ENCODE data around the gene ARF5.
A peak's percentile ranks its signal among the peaks of the same experiment; 100 is the strongest.

Gene ARF5

DNA sequence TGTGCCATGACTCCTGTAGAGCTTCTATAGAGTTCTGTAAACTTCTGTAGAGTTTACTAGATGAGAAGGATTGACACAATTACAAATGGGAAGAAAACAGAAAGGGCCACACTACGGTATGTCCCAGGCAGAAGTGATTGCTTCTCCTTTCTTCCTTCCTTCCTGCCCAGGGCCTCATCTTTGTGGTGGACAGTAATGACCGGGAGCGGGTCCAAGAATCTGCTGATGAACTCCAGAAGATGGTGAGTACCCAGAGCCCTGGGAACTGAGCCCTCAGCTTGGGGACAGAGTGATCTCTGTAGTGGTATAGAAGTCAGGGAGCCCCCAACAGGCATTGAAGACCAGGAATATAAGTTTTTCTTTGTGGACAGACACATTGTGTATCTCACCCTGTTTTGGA is 1.7 kb downstream of the ARF5 start:
- no peak for DNase-seq

- DNase-seq: no peak
Observed at GRCh38 chr7:127591189-127591588, 3.0 kb downstream of the ARF5 start.

DNA sequence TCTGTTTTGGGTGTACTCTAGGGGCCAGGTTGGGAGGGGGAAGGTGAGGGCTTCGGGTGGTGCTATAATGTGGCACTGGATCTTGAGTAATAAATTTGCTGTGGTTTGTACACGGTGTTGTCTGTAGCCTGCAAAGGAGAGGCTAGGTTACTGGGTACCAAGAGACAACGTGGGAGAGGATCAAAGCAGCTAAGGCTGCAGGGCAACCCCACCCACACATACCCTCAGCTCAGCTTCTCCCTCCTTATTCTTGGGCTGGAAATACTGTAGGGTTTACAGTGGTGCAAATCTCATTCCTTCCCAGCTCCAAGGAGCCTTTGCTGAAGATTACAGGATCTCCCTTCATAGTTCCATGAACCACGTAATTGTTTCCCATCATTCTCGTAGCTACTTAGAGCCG is 3.4 kb downstream of the ARF5 start:
- no peak for DNase-seq

GRCh38 chr7:127592550-127592949 is 4.3 kb downstream of the ARF5 start:
- DNase-seq: no peak

DNA sequence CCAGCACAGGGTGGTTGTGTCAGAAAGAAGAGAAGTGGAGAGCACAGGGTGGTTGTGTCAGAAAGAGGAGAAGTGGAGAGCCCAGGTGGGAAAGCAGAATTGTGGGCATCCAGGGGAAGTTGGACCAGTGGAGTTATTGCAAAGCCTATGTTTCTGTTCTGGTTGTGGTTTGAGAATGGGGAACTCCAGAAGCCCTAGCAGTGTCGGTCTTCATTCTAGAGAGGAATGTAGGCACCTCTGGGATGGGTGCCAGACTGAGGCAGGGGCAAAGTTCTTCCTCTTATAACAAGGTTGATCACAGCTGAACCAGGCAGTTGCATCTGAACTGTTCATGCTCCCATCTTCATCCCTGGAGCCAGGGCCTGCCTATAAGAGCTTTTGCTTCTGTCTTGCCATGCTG is 6.3 kb downstream of the ARF5 start:
- no peak for DNase-seq

GRCh38 chr7:127595737-127596136 is 7.5 kb downstream of the ARF5 start:
- no peak for DNase-seq

- no peak for DNase-seq
Observed at GRCh38 chr7:127598318-127598717, 10.1 kb downstream of the ARF5 start.

DNA sequence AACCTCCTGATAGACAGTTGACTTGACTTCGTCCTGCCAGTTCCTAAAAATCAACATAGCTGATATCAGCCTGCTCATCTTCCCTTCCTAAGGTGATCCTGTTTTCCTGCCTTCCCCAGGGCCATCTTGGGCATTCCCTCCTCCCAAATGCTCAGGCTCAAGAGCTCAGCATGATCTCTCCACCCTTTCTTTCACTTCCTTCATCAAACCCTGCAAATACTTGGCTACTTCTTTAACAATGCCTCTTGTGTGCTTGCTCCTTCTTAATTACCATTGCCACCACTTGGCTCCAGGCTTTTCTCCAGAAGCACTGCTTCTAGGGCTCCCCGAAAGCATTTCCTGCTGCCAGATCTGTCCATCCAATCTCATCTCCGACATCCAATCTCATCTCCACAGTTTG is 12.7 kb downstream of the ARF5 start:
- DNase-seq: no peak

DNA sequence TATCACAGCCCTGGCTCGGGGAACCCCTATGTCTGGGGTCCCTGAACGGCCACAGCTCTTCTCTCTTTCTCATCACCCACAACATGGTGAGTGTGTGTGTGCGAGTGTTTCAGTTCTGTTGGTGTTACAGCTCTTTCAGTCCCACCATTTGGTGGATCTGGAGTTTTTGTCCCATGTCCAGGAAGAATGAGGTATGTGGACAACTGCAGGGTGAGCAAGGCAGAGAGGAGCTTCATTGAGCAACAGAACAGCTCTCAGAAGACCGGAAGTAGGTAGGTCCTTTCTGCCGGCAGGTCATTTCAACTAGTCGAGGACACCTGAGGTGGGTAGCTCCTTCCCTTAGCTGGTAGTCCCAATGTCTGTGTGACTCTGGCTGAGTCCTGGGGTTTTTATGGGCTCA is 20.2 kb downstream of the ARF5 start:
- DNase-seq: no peak

- no peak for DNase-seq
Observed at GRCh38 chr7:127609297-127609696, 21.1 kb downstream of the ARF5 start.

GRCh38 chr7:127612263-127612662 is 24.1 kb downstream of the ARF5 start:
- DNase-seq: no peak

DNA sequence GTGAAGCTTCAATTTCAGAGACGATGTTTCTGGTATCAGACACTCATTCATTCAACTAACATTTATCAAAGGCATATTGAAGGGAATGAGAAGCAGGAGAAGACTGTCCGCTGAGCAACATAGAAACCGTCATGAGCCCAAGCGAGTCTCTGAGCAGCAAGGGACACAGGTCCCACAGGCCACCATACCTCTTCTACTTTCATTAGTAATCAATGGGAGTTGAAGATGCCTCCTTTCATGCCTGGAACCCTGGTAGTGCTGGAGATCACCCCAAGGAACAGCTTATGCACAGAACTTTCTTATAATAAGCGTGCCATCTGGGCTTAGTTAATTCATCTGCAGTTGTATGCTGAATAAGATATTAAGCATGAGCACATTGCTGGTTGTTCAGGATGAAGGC is 28.5 kb downstream of the ARF5 start:
- DNase-seq: no peak

GRCh38 chr7:127618042-127618441 is 29.8 kb downstream of the ARF5 start, which contains the start of gene PAX4:
TSS of gene PAX4 (minus strand) at chr7:127618142. CDS start at chr7:127615928, 2,214 bp downstream.
- no peak for DNase-seq

- no peak for DNase-seq
Observed at GRCh38 chr7:127618775-127619174, 30.6 kb downstream of the ARF5 start.

DNA sequence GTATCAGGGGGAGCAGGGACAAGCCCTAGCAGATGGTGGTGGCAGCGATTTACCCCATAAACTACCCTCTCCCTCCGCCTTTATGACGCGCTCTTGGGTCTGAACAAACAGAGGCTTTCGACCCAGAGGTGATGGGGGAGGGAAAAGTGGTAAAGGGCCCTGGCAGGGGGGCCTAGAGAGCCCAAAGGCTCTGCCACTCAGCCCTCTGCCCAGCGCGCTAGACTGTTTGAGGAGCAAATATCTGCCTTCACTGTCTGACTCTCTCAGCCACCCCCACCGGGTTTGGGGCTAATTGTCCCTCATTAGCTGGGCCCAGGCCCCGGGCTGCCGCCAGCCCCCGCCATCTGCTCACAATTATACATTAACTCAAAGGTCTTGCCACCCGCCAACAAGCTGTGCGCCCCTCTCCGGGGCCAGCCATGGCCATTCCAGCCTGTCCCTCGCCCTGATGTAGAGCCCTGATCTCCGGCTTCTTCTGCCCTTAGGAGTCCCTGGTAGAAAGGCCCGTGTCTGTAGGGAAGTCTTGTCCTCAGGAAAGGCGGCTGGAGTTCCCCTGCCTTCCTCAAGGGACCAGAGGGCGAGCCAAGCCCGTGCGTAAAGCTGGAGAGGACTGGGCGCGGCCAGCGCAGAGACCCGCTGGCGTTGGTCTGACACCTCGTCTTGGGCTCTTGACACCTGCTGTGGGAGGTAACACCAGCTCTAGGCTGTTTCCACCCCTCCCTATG is 31.6 kb downstream of the ARF5 start:
- no peak for DNase-seq

DNA sequence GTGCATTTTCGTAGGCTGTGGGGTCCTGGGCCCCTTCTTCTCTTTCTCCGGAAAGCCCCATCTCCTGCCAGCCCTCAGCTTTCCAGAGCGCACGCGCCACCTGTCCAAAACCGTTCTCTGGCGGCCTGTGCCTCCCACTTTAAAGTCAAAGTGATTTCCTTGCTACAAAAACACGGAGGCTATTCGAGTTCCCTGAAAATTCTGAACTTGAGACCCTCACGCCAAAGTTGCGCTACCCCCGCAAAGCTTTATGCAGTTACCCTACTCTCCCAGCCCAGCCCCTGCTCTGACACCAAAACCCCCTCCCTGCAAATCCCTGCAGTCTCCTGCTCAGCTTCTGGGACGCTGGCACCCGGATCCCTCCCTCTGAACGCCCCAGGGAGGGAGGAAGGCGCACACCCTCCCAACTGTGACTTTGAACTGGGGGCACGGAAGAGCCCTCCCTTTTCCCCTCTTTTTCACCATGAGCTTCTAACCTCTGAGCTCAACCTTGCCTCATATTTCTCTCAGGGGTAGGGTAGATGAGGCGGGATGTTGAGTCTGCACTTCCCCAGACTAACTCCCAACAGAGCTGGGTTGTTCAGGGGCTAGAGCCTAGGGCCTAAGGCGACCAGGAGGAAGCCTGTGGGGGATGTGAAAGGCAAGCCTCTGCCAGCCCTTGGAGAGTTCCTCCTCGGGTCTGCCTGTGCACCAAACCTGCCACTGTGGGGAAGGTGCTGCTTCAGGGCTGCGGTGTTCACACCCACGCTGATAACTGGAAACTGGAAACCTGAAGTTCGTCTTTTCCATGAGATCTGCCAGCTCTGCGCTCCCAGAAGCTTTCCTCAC is 32.4 kb downstream of the ARF5 start:
- DNase-seq: no peak

- DNase-seq: no peak
Observed at GRCh38 chr7:127625331-127625730, 37.1 kb downstream of the ARF5 start.

- DNase-seq: no peak
Observed at GRCh38 chr7:127628445-127628844, 40.2 kb downstream of the ARF5 start.

DNA sequence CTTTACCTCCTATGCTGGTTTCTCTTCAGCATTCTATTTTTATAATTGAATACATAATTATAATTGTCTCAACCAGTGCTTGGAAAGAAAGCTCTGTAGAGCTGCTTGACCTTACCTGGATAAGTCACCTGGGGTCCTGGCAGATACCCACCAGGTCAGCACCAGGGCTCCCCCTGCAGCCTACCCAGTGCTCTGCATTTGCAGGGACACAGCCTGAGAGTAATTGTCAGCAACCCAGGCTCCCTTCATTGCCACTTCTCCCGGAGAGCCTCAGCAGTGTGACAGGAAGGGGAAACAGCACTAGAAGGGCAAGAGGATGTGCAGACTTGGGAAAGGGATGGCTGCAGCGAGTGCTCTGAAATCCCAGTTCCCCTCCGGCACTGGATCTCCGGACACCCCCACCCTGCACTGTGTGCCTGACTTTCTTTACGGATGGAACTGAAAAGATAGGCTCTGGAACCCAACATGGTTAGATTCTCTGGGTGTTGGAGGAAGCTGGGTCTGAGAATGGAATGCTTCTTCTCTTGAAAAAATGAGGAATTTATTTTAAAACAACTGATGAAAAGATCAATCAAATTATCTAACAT is 41.1 kb downstream of the ARF5 start:
- DNase-seq: peak; percentile 9

DNA sequence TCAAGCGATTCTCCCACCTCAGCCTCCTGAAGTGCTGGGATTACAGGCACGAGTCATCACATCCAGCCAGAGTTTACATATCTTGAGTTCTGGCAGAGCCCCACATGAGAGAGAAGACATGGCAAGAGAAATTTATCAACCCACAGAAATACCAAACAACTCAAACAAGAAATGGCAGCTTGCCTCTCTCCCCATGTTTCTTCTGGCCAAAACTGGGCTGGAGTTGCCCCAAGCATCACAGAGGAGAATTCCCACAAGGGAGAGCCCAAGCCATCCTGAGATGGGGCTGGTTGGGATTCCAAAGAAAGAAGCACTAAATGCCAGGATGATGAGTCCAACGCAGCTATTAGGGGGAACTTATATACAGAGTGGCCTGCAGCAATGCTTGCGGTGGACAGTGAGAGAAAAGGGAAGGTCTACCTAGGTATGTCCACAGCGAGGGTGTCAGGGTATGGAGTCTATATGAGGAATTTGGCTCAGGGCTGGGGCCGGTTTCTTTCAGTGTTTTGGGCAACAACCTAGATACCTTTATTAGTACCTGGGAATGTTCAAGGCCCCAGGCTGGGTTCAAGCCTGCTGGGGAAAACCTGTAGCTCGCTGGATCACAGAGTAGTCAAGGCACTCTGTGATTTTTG is 44.2 kb downstream of the ARF5 start:
- no peak for DNase-seq

- no peak for DNase-seq
Observed at GRCh38 chr7:127635659-127636285, 47.6 kb downstream of the ARF5 start.

- DNase-seq: no peak
Observed at GRCh38 chr7:127638197-127638596, 50.0 kb downstream of the ARF5 start.

Data from NCI-H1694 treated with DMSO at 0.1 percent for 48 hours (cell line).